HepG2 (cell line): ENCODE results near the gene ZNF527. TPM values are rescaled to one million over a fixed set of nuclear protein-coding genes. Genes with fewer than 3 reads are reported as not detected.
A peak's percentile ranks its signal among the peaks of the same experiment; 100 is the strongest.

Source experiments
- ATAC-seq: fragments of 200-7000 bp; cut with Tn5 transposase; 3 replicates; pipeline ENCODE4 v1.9.1; 2020; ENCODE audit warnings: mild to moderate bottlenecking, moderate library complexity
- Bru-seq: library from RNA; stranded (reverse); fragments of 400-500 nt; gene quantifications from one replicate; lab custom pipeline; 2021; lab: Mats Ljungman, UMichigan
- BruChase-seq, 2 experiments: library from RNA; stranded (reverse); fragments of 400-500 nt; gene quantifications; one replicate each; lab custom pipeline; 2021; lab: Mats Ljungman, UMichigan
- BruUV-seq: library from RNA; stranded (reverse); fragments of 400-500 nt; replicated peaks from 2 replicates; lab custom pipeline; 2021; lab: Mats Ljungman, UMichigan
- CTCF ChIA-PET: fragments of 300-600 bp; formaldehyde crosslinking; extraction: SDS; loops from one replicate; lab custom pipeline; 2021; ENCODE audit warnings: low total read pairs, inconsistent platforms, low intra/inter-chr PET ratio; lab: Yijun Ruan, JAX
- POLR2A ChIA-PET: fragments of 350-600 bp; sonication (Branson Sonifier 250); formaldehyde crosslinking; loops from one replicate; lab custom pipeline; 2020; ENCODE audit warnings: antibody characterized with exemption, inconsistent platforms; lab: Yijun Ruan, JAX
- DNase-seq: peaks from one replicate; pipeline ENCODE4 v3.0.0-alpha.2; 2015; ENCODE audit warnings: low spot score
- FAIRE-seq: peaks from 3 replicates; lab custom pipeline; 2011; peaks lifted over from hg19 to GRCh38; lab: Jason Lieb, UNC
- H2AFZ ChIP-seq: one replicate; pipeline ENCODE4 v1.6.1; 2011; ENCODE audit warnings: low read length, inconsistent platforms
- H3K27ac ChIP-seq: fragments of 300-600 bp; 3 replicates; pipeline ENCODE4 v1.8.0; 2011; ENCODE audit warnings: mixed run types, mild to moderate bottlenecking, mixed read lengths, low read length, inconsistent platforms; ENCODE audit not compliant: insufficient read depth; ENCODE audit errors: extremely low read length
- H3K27me3 ChIP-seq, 2 experiments: fragments of 200-600 bp in 1 of 2; 2 replicates in 1 of 2; 3 replicates in 1 of 2; pipeline versions ENCODE4 v1.6.0 to v1.8.0; 2011; ENCODE audit warnings: low read length in 2 of 2, mild to moderate bottlenecking in 2 of 2, moderate library complexity in 2 of 2, inconsistent platforms in 1 of 2; ENCODE audit not compliant: insufficient read depth in 2 of 2, control insufficient read depth in 1 of 2
- H3K36me3 ChIP-seq, 2 experiments: fragments of 200-600 bp in 1 of 2; replicated peaks in 1 of 2; 2 replicates in 1 of 2; 3 replicates in 1 of 2; pipeline versions ENCODE4 v1.5.1 to v1.8.0; 2011; ENCODE audit warnings: low read length in 2 of 2, inconsistent platforms in 1 of 2; ENCODE audit not compliant: insufficient read depth in 2 of 2, control insufficient read depth in 1 of 2
- H3K4me1 ChIP-seq: 2 replicates; pipeline ENCODE4 v1.5.1; 2012; ENCODE audit warnings: low read length, inconsistent platforms; ENCODE audit not compliant: insufficient read depth
- H3K4me2 ChIP-seq: 2 replicates; pipeline ENCODE4 v1.6.0; 2011; ENCODE audit warnings: low read depth, low read length, inconsistent platforms
- H3K4me3 ChIP-seq, 3 experiments: fragments of 200-600 bp in 1 of 3; sonication (generic), shearing (Covaris generic) in 1 of 3; replicated peaks in 1 of 3; 2 replicates each; pipeline ENCODE4 v1.5.1; 2011 to 2016; ENCODE audit warnings: low read length in 3 of 3, inconsistent platforms in 2 of 3, low read depth in 2 of 3, mild to moderate bottlenecking in 2 of 3, control low read depth in 1 of 3, mixed read lengths in 1 of 3; ENCODE audit not compliant: insufficient read depth in 1 of 3
- H3K79me2 ChIP-seq: one replicate; pipeline ENCODE4 v1.6.1; 2011; ENCODE audit warnings: low read length, inconsistent platforms; ENCODE audit not compliant: insufficient read depth
- H3K9ac ChIP-seq: 2 replicates; pipeline ENCODE4 v1.6.0; 2011; ENCODE audit warnings: mild to moderate bottlenecking, low read depth, low read length, inconsistent platforms; ENCODE audit not compliant: insufficient read depth
- H3K9me3 ChIP-seq: 2 replicates; pipeline ENCODE4 v1.5.1; 2012; ENCODE audit warnings: mild to moderate bottlenecking, low read length
- H4K20me1 ChIP-seq: 2 replicates; pipeline ENCODE4 v1.6.0; 2011; ENCODE audit warnings: inconsistent platforms, mild to moderate bottlenecking, low read length, moderate library complexity; ENCODE audit not compliant: insufficient read depth
- BHLHE40 ChIP-seq: IDR thresholded peaks from 2 replicates; pipeline ENCODE4 v1.6.1; 2011; ENCODE audit warnings: low read length, improper control_type of control experiment
- IRF9 ChIP-seq: sonication (generic); formaldehyde crosslinking; IDR thresholded peaks from 2 replicates; pipeline ENCODE4 v1.8.0; 2022; ENCODE audit warnings: missing genetic modification reagents, mild to moderate bottlenecking, borderline replicate concordance
- MIXL1 ChIP-seq: IDR thresholded peaks from 2 replicates; pipeline ENCODE4 v1.6.1; 2016
- MLX ChIP-seq: IDR thresholded peaks from 2 replicates; pipeline ENCODE4 v1.6.1; 2016
- MYPOP ChIP-seq: sonication (generic); formaldehyde crosslinking; IDR thresholded peaks from 2 replicates; pipeline ENCODE4 v1.8.1; 2023; ENCODE audit warnings: mild to moderate bottlenecking, moderate library complexity, missing genetic modification reagents
- POLR2AphosphoS5 ChIP-seq: IDR thresholded peaks from 2 replicates; pipeline ENCODE4 v1.6.1; 2012; ENCODE audit warnings: low read depth, low read length
- SALL1 ChIP-seq: sonication (generic); formaldehyde crosslinking; IDR thresholded peaks from 2 replicates; pipeline ENCODE4 v1.8.0; 2022; ENCODE audit warnings: mild to moderate bottlenecking, missing genetic modification reagents
- TFE3 ChIP-seq: IDR thresholded peaks from 2 replicates; pipeline ENCODE4 v1.6.1; 2016
- ZFP36L1 ChIP-seq: sonication (generic); formaldehyde crosslinking; IDR thresholded peaks from 2 replicates; pipeline ENCODE4 v1.8.0; 2022; ENCODE audit warnings: mild to moderate bottlenecking, missing genetic modification reagents, moderate library complexity
- ZNF678 ChIP-seq: sonication (generic); formaldehyde crosslinking; IDR thresholded peaks from 2 replicates; pipeline ENCODE4 v1.4.0; 2020; ENCODE audit warnings: mild to moderate bottlenecking, missing genetic modification reagents
- ZNF740 ChIP-seq: sonication (generic); formaldehyde crosslinking; IDR thresholded peaks from 2 replicates; pipeline ENCODE4 v1.4.0; 2020; ENCODE audit warnings: missing genetic modification reagents
- ZNF761 ChIP-seq: sonication (generic); formaldehyde crosslinking; conservative IDR thresholded peaks from 2 replicates; pipeline ENCODE4 v1.4.0; 2020; ENCODE audit warnings: mild to moderate bottlenecking, missing genetic modification reagents
- WGBS: methylation state at CpG from one replicate; pipeline ENCODE4 v1.1.6; 2017; ENCODE audit warnings: low lambda C conversion rate; 5-methylcytosine and 5-hydroxymethylcytosine counted together
- in situ Hi-C: cut with HindIII; loops from 2 replicates; pipeline ENCODE4 v1.10.0; 2017; ENCODE audit warnings: low pct_unique_long_range_greater_than_20kb; ENCODE audit not compliant: extremely low pct_ligation_motif_present
- intact Hi-C: fragments of 100-400 bp; cut with micrococcal nuclease; formaldehyde crosslinking; loops from one replicate; pipeline ENCODE4 v1.10.0; 2022; ENCODE audit not compliant: unreplicated experiment
- long read RNA-seq, 2 experiments: library from RNA in 1 of 2; library from polyadenylated mRNA in 1 of 2; stranded (forward) in 1 of 2; unstranded in 1 of 2; transcript quantifications; one replicate each; pipeline ENCODE4 v2.0.0, GENCODE V29; 2019 to 2022
- polyA minus RNA-seq, 3 experiments: library from RNA; depleted of rRNA, polyadenylated mRNA; stranded (reverse); fragments of >200 nt; gene quantifications; 2 replicates each; pipeline ENCODE4 v1.2.3, GENCODE V29; 2011; ENCODE audit warnings: low replicate concordance in 1 of 3
- polyA plus RNA-seq, 8 experiments: library from polyadenylated mRNA; depleted of rRNA in 3 of 8; stranded (reverse) in 7 of 8; unstranded in 1 of 8; fragments of >200 nt; fragmentation: Illumina TruSeq in 4 of 8; extraction: Trizol in 4 of 8; gene quantifications; 2 replicates each; pipeline versions ENCODE4 v1.2.1 to v1.2.3, GENCODE V29; 2011 to 2016; ENCODE audit warnings: low read depth in 4 of 8, missing spikeins in 1 of 8, mixed read lengths in 1 of 8; ENCODE audit not compliant: insufficient read depth in 1 of 8
- total RNA-seq, 5 experiments: library from RNA; depleted of rRNA; stranded (reverse); fragments of >200 nt; fragmentation: Illumina TruSeq; extraction: Trizol; gene quantifications; 2 replicates each; pipeline ENCODE4 v1.2.3, GENCODE V29; 2016; ENCODE audit warnings: low read depth in 1 of 5

ZNF527 gene
- total RNA-seq (2016; rRNA removed; fragmentation: Illumina TruSeq; extraction: Trizol), result 3.5 and 4.2 TPM in 2 replicates
- 0.40 and 0.71 TPM in 2 replicates for total RNA-seq (2016; cell fraction: cytosol; rRNA removed; fragmentation: Illumina TruSeq; extraction: Trizol; ENCODE audit: low read depth)
- 3.8 and 3.9 TPM in 2 replicates for total RNA-seq (2016; cell fraction: insoluble cytoplasmic fraction; rRNA removed; fragmentation: Illumina TruSeq; extraction: Trizol)
- total RNA-seq (2016; cell fraction: membrane; rRNA removed; fragmentation: Illumina TruSeq; extraction: Trizol), result 1.6 and 1.9 TPM in 2 replicates
- total RNA-seq (2016; cell fraction: nucleus; rRNA removed; fragmentation: Illumina TruSeq; extraction: Trizol), result 4.9 and 5.8 TPM in 2 replicates
- polyA plus RNA-seq (2011; rRNA removed), result 1.0 and 1.5 TPM in 2 replicates
- 0.52 and 0.82 TPM in 2 replicates for polyA plus RNA-seq (2011; cell fraction: cytosol; rRNA removed)
- 1.2 and 2.0 TPM in 2 replicates for polyA plus RNA-seq (2011; cell fraction: nucleus; rRNA removed)
- polyA plus RNA-seq (2012), result 0.68 and 1.6 TPM in 2 replicates
- polyA plus RNA-seq (2016; cell fraction: cytosol; fragmentation: Illumina TruSeq; extraction: Trizol; ENCODE audit: low read depth), result 0.25 and 0.35 TPM in 2 replicates
- 2.2 and 2.5 TPM in 2 replicates for polyA plus RNA-seq (2016; cell fraction: insoluble cytoplasmic fraction; fragmentation: Illumina TruSeq; extraction: Trizol; ENCODE audit: low read depth)
- polyA plus RNA-seq (2016; cell fraction: membrane; fragmentation: Illumina TruSeq; extraction: Trizol; ENCODE audit: low read depth), result 0.51 and 0.65 TPM in 2 replicates
- 6.7 and 8.5 TPM in 2 replicates for polyA plus RNA-seq (2016; cell fraction: nucleus; fragmentation: Illumina TruSeq; extraction: Trizol; ENCODE audit: insufficient read depth, low read depth)
- 1.5 and 4.1 TPM in 2 replicates for polyA minus RNA-seq (2011; rRNA and poly(A)+ RNA removed; ENCODE audit: low replicate concordance)
- 0.79 and 1.4 TPM in 2 replicates for polyA minus RNA-seq (2011; cell fraction: cytosol; rRNA and poly(A)+ RNA removed)
- 9.0 and 9.6 TPM in 2 replicates for polyA minus RNA-seq (2011; cell fraction: nucleus; rRNA and poly(A)+ RNA removed)
- Bru-seq, nascent RNA, result percentile 55 among the genes with signal in this experiment
- percentile 49 among the genes with signal in this experiment for BruChase-seq, experiment 1, labeled RNA remaining after a 6-hour chase
- BruChase-seq, experiment 2, labeled RNA remaining after a 2-hour chase, result percentile 57 among the genes with signal in this experiment
- long read RNA-seq, experiment 1, partial matches to known transcripts, result 0 of 2 reads
- long read RNA-seq, experiment 1, other reads (novel, unspliced or antisense), result 1 of 2 reads
- long read RNA-seq, experiment 2, partial matches to known transcripts, result 1 of 2 reads
- long read RNA-seq, experiment 2, other reads (novel, unspliced or antisense), result 1 of 2 reads

- DNase-seq, result peak; percentile 96
- Histone ChIP-seq H3K79me2 (peaks cover 3% of the 10 kb centered on the region), H3K9ac (peak within 1 kb of the TSS; percentile 83), H3K4me1 (peaks cover 8% of the 10 kb centered on the region), H2AFZ (peak within 1 kb of the TSS; percentile 99), H3K9me3 (peaks cover 41% of the 10 kb centered on the region; the same call in 1 of the 2 replicates), H3K27me3 (no peaks in the 10 kb centered on the region; a peak in 1 of 5 replicates), H3K36me3 (peaks cover 0 to 8% of the 10 kb centered on the region in 2 experiments; a peak in 2 of 5 replicates), H3K4me3 (peak within 1 kb of the TSS; percentile 58 to 86 (median 80)), H3K4me2 (peak within 1 kb of the TSS; percentile 94), H3K27ac (peak within 1 kb of the TSS; percentile 67), H4K20me1 (no peaks in the 10 kb centered on the region)
- POLR2A ChIA-PET, result interaction anchor here (0.5 to 1.7 kb wide), 17 partner anchors 17 to 1678 kb away, joined by 3 to 17 read pairs (median 5); partner anchors contain the start of genes SIPA1L3, ZNF260, ZNF345 and ZNF383
- in situ Hi-C loops (no loop called here), intact Hi-C loops (loop anchor here (2.0 to 5.0 kb wide), 3 partner anchors 54 to 346 kb away; partner anchors contain the start of genes ZNF569, ZNF570 and ZNF607)
- peak; percentile 98 for ATAC-seq
- WGBS, result 0% methylated on average over 6 of the region's 58 CpGs
- FAIRE-seq, result peak; percentile 89
- CTCF ChIA-PET, result no interaction called here
- TSS peak; percentile 81 for BruUV-seq
- peak; percentile 67; the same call in 1 of the 2 replicates for TF ChIP-seq ZNF740 (CRISPR knock-in tag)
- peak; percentile 85; the same call in 1 of the 2 replicates for TF ChIP-seq MYPOP
- TF ChIP-seq MIXL1, result 0 out of 2 replicates have a peak, but pooled peaks have one; percentile 37
- no peak for TF ChIP-seq ZNF761 (CRISPR knock-in tag)
- TF ChIP-seq IRF9 (CRISPR knock-in tag), result peak; percentile 74; the same call in 1 of the 2 replicates
- peak; percentile 14; the same call in 1 of the 2 replicates for TF ChIP-seq BHLHE40
- no peak; the same call in 1 of the 2 replicates for TF ChIP-seq ZFP36L1
- peak; percentile 77 for TF ChIP-seq SALL1 (CRISPR knock-in tag)
- peak; percentile 85 for TF ChIP-seq POLR2AphosphoS5
- TF ChIP-seq MLX (CRISPR knock-in tag), result peak; percentile 17; the same call in 1 of the 2 replicates
- peak; percentile 70; the same call in 1 of the 2 replicates for TF ChIP-seq TFE3
- no peak for TF ChIP-seq ZNF678 (CRISPR knock-in tag)
These were observed at the start of gene ZNF527 for GRCh38 chr19:37370880-37371661. Gene ZNF527, plus strand, starts transcription at chr19:37371099. Its CDS starts 3,100 bp downstream, at chr19:37374199.
